Hepatocyte (in vitro differentiated cells): Measurements from ENCODE around the gene PEAK1.

ENCODE experiments used
- EZH2 ChIP-seq: fragments of 200-600 bp; sonication (generic); IDR thresholded peaks from 2 replicates; pipeline ENCODE4 v1.6.1; 2016; ENCODE audit warnings: antibody characterized with exemption, mild to moderate bottlenecking, borderline replicate concordance
- EZH2phosphoT487 ChIP-seq: fragments of 200-600 bp; sonication (generic); IDR thresholded peaks from one replicate; pipeline ENCODE4 v1.6.1; 2018; ENCODE audit warnings: antibody characterized with exemption, mild to moderate bottlenecking, low read depth, moderate library complexity; ENCODE audit not compliant: unreplicated experiment, severe bottlenecking

DNA sequence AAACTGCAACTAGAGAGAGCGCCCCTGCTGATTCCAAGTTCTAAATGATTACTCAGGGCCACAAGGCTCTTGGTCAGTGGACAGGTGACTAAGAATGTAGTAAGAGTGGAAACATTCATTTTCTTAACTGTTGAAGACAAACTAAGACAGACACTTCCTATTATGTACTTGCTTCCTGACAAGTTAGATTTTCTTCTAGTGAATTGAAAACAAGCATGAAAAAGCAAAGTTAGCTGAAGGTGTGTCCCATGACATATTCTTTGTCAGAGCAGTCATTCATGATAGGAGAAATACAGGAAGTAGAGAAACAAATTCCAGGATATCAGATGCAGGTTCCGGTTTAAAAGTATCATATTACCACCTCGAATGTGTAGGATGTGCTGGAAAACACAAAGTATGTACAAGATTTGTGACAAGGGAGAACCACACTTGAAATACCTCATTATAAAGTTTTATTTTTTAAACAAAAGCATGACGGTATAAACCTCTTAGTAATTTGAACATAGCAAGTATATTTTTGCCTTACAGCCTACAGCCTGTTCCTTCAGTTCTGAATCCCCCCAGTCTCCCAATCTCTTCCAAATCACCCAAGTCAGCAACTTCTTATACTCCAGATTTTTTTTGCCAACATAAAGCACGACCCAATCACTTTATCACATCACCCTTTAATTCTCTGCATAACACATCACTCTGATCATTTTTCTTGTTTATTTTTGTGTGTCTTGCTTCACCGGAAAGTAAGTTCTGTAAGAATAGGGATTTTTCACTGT is 355.2 kb downstream of the PEAK1 start:
- TF ChIP-seq EZH2: no peak
- no peak for TF ChIP-seq EZH2phosphoT487
